Liver (tissue), 9 donors: Measurements from ENCODE around the gene CFAP77. TPM values are rescaled to one million over a fixed set of nuclear protein-coding genes. Genes with fewer than 3 reads are reported as not detected.

Source experiments
- DNase-seq: peaks from one replicate; pipeline ENCODE4 v3.0.0-alpha.2; 2017; ENCODE audit warnings: low spot score
- H3K27ac ChIP-seq, 2 donors: one replicate each; pipeline ENCODE4 v1.7.0; 2013; ENCODE audit warnings: inconsistent platforms in 2 of 2, low read length in 2 of 2, control low read depth in 1 of 2, low read depth in 1 of 2, mild to moderate bottlenecking in 1 of 2
- H3K27me3 ChIP-seq, 4 donors: one replicate each; pipeline versions ENCODE4 v1.6.1 to v1.7.0; 2013; ENCODE audit warnings: low read length in 3 of 4, inconsistent platforms in 1 of 4, mild to moderate bottlenecking in 1 of 4, moderate library complexity in 1 of 4; ENCODE audit not compliant: control insufficient read depth in 4 of 4, insufficient read depth in 4 of 4
- H3K36me3 ChIP-seq, 4 donors: one replicate each; pipeline versions ENCODE4 v1.6.1 to v1.7.0; 2013; ENCODE audit warnings: low read length in 3 of 4, mild to moderate bottlenecking in 3 of 4, low read depth in 1 of 4, moderate library complexity in 1 of 4; ENCODE audit not compliant: control insufficient read depth in 4 of 4, insufficient read depth in 3 of 4
- H3K4me1 ChIP-seq, 4 donors: one replicate each; pipeline versions ENCODE4 v1.6.1 to v1.7.0; 2013; ENCODE audit warnings: low read length in 3 of 4, mild to moderate bottlenecking in 3 of 4, moderate library complexity in 1 of 4; ENCODE audit not compliant: control insufficient read depth in 4 of 4, insufficient read depth in 4 of 4
- H3K4me3 ChIP-seq, 3 donors: one replicate each; pipeline versions ENCODE4 v1.6.1 to v1.7.0; 2013; ENCODE audit warnings: low read length in 3 of 3, control low read depth in 1 of 3, low read depth in 1 of 3, mild to moderate bottlenecking in 1 of 3
- H3K9ac ChIP-seq, 2 donors: one replicate each; pipeline ENCODE4 v1.7.0; 2013; ENCODE audit warnings: low read length in 2 of 2, mild to moderate bottlenecking in 2 of 2, moderate library complexity in 2 of 2, control low read depth in 1 of 2, low read depth in 1 of 2
- H3K9me3 ChIP-seq, 4 donors: one replicate each; pipeline versions ENCODE4 v1.6.1 to v1.7.0; 2013; ENCODE audit warnings: low read length in 3 of 4; ENCODE audit not compliant: control insufficient read depth in 4 of 4
- ATF3 ChIP-seq: IDR thresholded peaks from 2 replicates; pipeline ENCODE4 v1.6.1; 2016; ENCODE audit warnings: antibody characterized with exemption
- CTCF ChIP-seq: fragments of 150-350 bp; IDR thresholded peaks from 2 replicates; pipeline ENCODE4 v1.5.1; 2017; ENCODE audit warnings: improper control_type of control experiment, low read depth, low read length; ENCODE audit not compliant: missing input control
- EGR1 ChIP-seq, 2 donors: IDR thresholded peaks; 2 replicates each; pipeline ENCODE4 v1.6.1; 2016 to 2018; ENCODE audit warnings: antibody characterized with exemption in 2 of 2, low read depth in 2 of 2
- FOXA1 ChIP-seq: IDR thresholded peaks from 2 replicates; pipeline ENCODE4 v1.6.1; 2016; ENCODE audit warnings: antibody characterized with exemption
- GABPA ChIP-seq, 2 donors: IDR thresholded peaks in 1 of 2; conservative IDR thresholded peaks in 1 of 2; 2 replicates each; pipeline ENCODE4 v1.6.1; 2016; ENCODE audit warnings: antibody characterized with exemption in 2 of 2, mild to moderate bottlenecking in 1 of 2, moderate library complexity in 1 of 2
- HNF4A ChIP-seq, 2 donors: conservative IDR thresholded peaks; 2 replicates each; pipeline ENCODE4 v1.6.1; 2016; ENCODE audit warnings: antibody characterized with exemption in 2 of 2, mild to moderate bottlenecking in 2 of 2
- JUND ChIP-seq, 2 donors: IDR thresholded peaks; 2 replicates each; pipeline ENCODE4 v1.6.1; 2016; ENCODE audit warnings: antibody characterized with exemption in 2 of 2
- NR2F2 ChIP-seq: IDR thresholded peaks from 2 replicates; pipeline ENCODE4 v1.6.1; 2016; ENCODE audit warnings: antibody characterized with exemption
- RAD21 ChIP-seq, 2 donors: IDR thresholded peaks; 2 replicates each; pipeline ENCODE4 v1.6.1; 2016; ENCODE audit warnings: antibody characterized with exemption in 2 of 2, mild to moderate bottlenecking in 2 of 2
- REST ChIP-seq: IDR thresholded peaks from 2 replicates; pipeline ENCODE4 v1.6.1; 2016; ENCODE audit warnings: antibody characterized with exemption, mild to moderate bottlenecking
- SP1 ChIP-seq: IDR thresholded peaks from 2 replicates; pipeline ENCODE4 v1.6.1; 2018; ENCODE audit warnings: antibody characterized with exemption, mild to moderate bottlenecking
- YY1 ChIP-seq: IDR thresholded peaks from 2 replicates; pipeline ENCODE4 v1.6.1; 2016; ENCODE audit warnings: antibody characterized with exemption, mild to moderate bottlenecking
- WGBS: extraction: QIAGEN DNeasy Blood & Tissue Kit; methylation state at CpG from one replicate; pipeline ENCODE4 v1.1.7; 2013; 5-methylcytosine and 5-hydroxymethylcytosine counted together
- polyA plus RNA-seq, 2 donors: library from polyadenylated mRNA; stranded (reverse) in 1 of 2; unstranded in 1 of 2; fragments of 200-250 nt in 1 of 2; fragments of >200 nt in 1 of 2; fragmentation: Nextera tagmentation in 1 of 2; extraction: Ambion mirVana in 1 of 2; gene quantifications; one replicate each; pipeline versions ENCODE4 v1.2.1 to v1.2.3, GENCODE V29; 2013 to 2015
- total RNA-seq, 2 donors: library from RNA; depleted of rRNA; stranded (reverse); fragments of >200 nt; gene quantifications; one replicate each; pipeline ENCODE4 v1.2.3, GENCODE V29; 2014
- TF ChIP-seq, protein P1 (sequence below): IDR thresholded peaks from 2 replicates; pipeline ENCODE4 v1.6.1; 2016; ENCODE audit warnings: antibody characterized with exemption
- TF ChIP-seq, protein P2 (sequence below): IDR thresholded peaks from 2 replicates; pipeline ENCODE4 v1.6.1; 2016; ENCODE audit warnings: antibody characterized with exemption
- donor health status: healthy.
- donor health status: healthy.
- donor health status: healthy.
- donor health status: healthy.
- donor health status: healthy.

Gene CFAP77
- total and polyA plus RNA-seq, 4 donors: not detected

GRCh38 chr9:132406554-132407122, 3.4 kb upstream of the CFAP77 start, which contains the start of gene TTF1 (continued):
- TF ChIP-seq REST (no peak), YY1 (peak; percentile 28), HNF4A (conservative IDR thresholded peaks at IDR 0.05) (no peak), CTCF (no peak)

- no peak for DNase-seq
- H3K4me3 ChIP-seq: peak overlapping the region in 2 of 3 donors; percentile 89 to 93
- no peaks in the 10 kb centered on the region for H3K9me3 ChIP-seq
- TF ChIP-seq FOXA1 (no peak), HNF4A (conservative IDR thresholded peaks at IDR 0.05) (no peak), YY1 (no peak), RAD21 (IDR thresholded peaks at IDR 0.05) (no peak), ATF3 (no peak)
- no peak overlapping the region for H3K9ac ChIP-seq
- no peak overlapping the region for H3K27ac ChIP-seq
- H3K27me3 ChIP-seq: peaks cover 0 to 10% (median 3%) of the 10 kb centered on the region in 4 donors
- peaks cover 0 to 3% (median 0%) of the 10 kb centered on the region in 4 donors for H3K36me3 ChIP-seq
- peaks cover 11 to 31% (median 20%) of the 10 kb centered on the region in 4 donors for H3K4me1 ChIP-seq
- WGBS: 87% methylated on average over 2 of the region's 2 CpGs
Observed at GRCh38 chr9:132407196-132407595, 2.8 kb upstream of the CFAP77 start.

- Histone ChIP-seq H3K4me1 (peaks cover 11 to 31% (median 20%) of the 10 kb centered on the region in 4 donors), H3K4me3 (no peak overlapping the region), H3K9ac (no peak overlapping the region), H3K9me3 (no peaks in the 10 kb centered on the region), H3K27me3 (peaks cover 0 to 10% (median 3%) of the 10 kb centered on the region in 4 donors), H3K27ac (no peak overlapping the region), H3K36me3 (no peaks in the 10 kb centered on the region)
- 74% methylated on average over 8 of the region's 8 CpGs for WGBS
- DNase-seq: peak; percentile 55
- no peak for TF ChIP-seq REST
- TF ChIP-seq CTCF: no peak
- TF ChIP-seq GABPA (IDR thresholded peaks at IDR 0.05 in 1 of 2, conservative IDR thresholded peaks at IDR 0.05 in 1 of 2): no peak
- no peak for TF ChIP-seq YY1
- no peak for TF ChIP-seq EGR1 (IDR thresholded peaks at IDR 0.05; ENCODE audit: low read depth in 2 of 2)
- no peak for TF ChIP-seq NR2F2
- TF ChIP-seq FOXA1: no peak
- TF ChIP-seq, protein P1, sequence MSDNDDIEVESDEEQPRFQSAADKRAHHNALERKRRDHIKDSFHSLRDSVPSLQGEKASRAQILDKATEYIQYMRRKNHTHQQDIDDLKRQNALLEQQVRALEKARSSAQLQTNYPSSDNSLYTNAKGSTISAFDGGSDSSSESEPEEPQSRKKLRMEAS: no peak
- TF ChIP-seq, protein P2, sequence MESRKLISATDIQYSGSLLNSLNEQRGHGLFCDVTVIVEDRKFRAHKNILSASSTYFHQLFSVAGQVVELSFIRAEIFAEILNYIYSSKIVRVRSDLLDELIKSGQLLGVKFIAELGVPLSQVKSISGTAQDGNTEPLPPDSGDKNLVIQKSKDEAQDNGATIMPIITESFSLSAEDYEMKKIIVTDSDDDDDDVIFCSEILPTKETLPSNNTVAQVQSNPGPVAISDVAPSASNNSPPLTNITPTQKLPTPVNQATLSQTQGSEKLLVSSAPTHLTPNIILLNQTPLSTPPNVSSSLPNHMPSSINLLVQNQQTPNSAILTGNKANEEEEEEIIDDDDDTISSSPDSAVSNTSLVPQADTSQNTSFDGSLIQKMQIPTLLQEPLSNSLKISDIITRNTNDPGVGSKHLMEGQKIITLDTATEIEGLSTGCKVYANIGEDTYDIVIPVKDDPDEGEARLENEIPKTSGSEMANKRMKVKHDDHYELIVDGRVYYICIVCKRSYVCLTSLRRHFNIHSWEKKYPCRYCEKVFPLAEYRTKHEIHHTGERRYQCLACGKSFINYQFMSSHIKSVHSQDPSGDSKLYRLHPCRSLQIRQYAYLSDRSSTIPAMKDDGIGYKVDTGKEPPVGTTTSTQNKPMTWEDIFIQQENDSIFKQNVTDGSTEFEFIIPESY: no peak
- TF ChIP-seq SP1: no peak
- TF ChIP-seq JUND (IDR thresholded peaks at IDR 0.05): no peak
- TF ChIP-seq RAD21 (IDR thresholded peaks at IDR 0.05): no peak
Observed at GRCh38 chr9:132408521-132408920, 1.5 kb upstream of the CFAP77 start.
